Activated CD4-positive, alpha-beta T cell treated with anti-CD3 and anti-CD28 coated beads for 48 hours (primary cell): ENCODE measurements around the gene EEFSEC.

Source experiments
- DNase-seq: peaks from one replicate; pipeline ENCODE4 v3.0.0-alpha.2; 2020

EEFSEC gene

DNA sequence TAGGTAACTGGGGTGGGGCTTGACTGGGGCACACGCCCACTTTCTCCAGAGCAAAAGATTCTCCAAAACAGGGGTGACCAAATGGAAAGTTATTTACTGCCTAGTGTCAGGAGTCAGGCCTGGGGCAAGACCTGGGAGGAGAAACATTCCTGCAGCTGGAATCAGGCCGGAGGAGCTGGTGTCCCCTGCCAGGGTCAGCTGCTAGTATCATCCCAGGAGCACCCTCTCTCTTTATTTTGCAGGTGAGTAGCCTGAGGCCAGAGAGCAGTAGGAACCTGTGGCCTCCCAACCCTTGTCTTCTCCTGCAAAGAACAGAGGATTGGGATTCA is 280.5 kb downstream of the EEFSEC start:
- DNase-seq, result no peak

DNA sequence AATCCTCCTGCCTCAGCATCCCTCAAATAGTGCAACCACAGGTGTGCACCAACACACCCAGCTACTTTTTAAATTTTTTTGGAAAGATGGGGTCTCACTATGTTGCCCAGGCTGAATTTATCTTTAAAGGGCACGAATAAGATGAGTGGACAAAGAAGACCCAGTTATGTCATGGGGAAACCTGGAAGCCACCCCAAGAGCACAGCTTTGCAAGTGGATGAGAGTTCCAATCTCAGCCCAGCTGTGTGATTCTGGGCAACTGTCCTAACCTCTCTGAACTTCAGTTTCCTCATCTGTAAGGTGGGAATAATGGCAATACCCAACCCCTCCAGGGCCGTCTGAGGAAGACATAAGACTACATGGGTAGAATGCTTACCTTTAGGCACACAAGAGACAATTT is 281.2 kb downstream of the EEFSEC start:
- DNase-seq, result no peak

DNA sequence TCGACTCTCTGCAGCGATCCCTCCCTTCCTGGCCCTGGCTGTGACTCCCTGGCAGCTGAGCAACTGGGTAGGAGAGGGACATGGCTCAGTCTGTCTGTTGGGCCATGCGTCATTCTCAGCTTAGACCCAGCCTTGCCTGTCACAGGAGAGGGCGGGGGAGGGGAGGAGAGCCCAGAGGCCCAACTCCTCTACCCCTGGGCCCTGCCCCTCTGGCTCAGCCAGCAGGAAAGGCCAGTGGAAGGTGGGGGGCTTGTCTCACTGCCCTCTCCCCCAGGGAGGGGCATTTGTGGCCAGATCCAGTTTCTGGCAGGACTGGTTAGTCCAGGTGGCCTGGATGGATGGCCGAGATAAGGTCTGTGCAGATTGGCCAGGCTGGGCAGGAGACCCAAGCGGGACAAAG is 281.8 kb downstream of the EEFSEC start:
- no peak for DNase-seq

DNA sequence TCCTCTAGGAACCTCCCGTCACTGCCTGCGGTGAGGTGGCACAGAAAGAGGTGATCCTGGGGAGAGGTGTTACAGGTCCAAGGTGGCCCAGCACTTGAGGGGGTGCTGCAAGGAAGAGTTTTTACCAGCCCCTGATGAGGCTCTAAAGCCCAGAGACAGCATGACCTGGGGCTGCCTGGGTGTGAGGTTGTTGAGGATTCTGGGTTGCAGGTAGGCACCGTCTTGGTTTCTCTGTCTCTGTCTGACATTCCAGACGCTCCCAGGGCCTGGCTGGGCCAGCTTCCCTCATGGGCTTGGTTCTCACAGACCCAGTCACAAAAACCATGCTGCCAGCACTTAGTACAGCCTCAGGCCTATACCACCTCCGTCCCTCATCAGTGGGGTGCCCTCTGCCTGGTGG is 282.3 kb downstream of the EEFSEC start:
- DNase-seq, result no peak

DNA sequence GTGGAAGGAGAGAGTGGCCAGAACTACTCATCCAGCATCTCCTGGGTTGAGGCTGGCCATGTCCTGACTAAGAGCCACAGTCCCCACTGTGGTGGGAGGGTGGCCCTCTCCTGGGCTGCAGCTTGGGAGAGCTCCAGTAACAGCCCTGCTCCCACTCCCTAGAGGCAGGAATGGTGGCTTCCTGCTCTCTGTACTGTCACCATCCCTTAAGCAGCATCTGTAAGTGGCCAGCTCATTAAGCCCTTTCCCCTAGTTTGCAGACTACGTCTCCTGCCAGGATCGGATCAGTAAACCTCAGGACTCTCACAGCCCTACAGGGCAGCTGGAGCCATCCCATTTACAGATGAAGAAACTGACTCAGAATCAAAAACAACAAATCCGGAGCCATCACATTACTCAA is 282.9 kb downstream of the EEFSEC start:
- no peak for DNase-seq

DNA sequence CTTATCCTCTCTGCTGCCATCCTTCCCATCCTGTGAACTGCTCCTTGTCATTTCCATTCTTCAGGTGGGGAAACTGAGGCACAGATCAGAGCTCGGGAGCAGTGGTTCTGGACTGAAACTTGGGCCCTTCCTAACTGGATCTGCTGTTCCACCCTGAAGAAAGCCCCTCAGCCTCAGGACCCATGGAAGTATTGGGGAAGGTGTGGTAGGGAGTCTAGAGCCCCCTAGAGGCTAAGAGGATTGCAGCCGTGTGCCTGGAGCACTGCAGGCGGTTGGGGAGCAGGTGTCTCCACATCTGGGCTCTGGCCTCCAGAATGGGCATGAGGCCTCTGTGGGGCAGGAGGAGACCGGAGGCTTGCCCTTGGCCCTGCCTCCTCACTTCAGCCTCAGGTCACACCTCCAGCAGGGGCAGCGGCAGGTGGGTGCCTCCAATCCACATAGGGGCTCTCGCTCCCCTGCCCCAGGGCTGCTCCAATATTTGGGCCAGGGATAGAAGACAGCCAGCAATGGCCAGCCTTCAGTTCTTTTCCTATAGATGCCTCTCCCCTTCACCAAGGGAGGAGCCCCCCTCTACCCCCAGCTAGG is 285.3 kb downstream of the EEFSEC start:
- DNase-seq, result no peak

DNA sequence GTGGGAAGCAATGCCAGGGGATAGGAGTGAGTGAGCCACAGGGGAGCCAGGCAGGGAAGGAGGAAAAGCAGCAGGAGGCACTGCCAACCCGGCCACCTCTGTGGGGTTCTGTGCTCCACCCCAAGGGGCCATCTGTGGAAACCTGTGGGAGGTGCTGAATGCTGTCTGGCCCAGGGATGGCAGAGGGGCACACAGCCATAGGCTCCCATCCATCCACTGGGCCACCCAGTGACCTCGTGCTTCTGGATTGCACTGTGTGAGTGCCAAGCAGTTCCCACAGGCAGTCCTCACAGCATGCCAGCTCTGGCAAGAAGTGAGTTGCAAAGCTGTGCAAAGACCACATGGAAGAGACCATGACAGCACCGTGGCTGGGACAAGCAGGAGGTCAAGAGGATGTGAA is 285.9 kb downstream of the EEFSEC start:
- DNase-seq, result no peak

DNA sequence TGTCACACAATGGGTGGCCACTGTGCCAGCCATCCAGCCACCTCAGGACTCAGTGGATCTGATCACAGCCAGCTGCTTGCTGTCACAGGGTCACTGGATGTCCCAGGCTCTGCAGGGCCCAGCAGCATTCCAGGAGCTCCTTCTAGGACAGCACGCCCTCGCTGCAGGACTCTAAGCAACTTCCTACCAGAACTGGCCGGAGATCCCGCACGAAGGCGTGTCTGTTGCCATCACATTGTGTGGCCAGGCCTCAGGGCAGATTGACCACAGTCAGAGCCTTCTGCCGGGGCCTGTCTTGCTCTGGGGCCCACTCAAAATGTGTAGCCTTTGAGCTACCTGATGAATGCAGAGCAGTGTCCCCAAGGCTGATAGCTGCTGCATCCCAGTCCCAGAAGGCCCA is 288.8 kb downstream of the EEFSEC start:
- DNase-seq, result no peak

DNA sequence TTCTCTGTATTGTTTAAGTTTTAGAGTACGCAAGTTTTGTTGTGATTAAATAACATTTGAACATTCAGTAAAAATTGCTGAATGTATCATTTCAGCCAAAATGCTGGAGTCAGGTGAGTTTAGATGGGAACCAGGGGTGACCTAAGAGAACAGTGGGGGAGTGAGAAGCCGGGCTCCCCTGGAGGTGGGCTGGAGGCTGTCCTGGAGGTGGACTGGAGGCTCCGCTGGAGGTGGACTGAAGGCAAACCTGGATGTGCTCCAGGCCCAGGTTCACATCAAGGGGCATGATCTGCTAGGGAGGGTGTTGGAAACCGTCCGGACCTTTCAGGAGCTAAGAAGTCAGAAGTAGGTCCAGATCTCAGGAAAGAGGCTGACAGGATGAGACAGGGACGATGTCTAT is 289.7 kb downstream of the EEFSEC start:
- no peak for DNase-seq

DNA sequence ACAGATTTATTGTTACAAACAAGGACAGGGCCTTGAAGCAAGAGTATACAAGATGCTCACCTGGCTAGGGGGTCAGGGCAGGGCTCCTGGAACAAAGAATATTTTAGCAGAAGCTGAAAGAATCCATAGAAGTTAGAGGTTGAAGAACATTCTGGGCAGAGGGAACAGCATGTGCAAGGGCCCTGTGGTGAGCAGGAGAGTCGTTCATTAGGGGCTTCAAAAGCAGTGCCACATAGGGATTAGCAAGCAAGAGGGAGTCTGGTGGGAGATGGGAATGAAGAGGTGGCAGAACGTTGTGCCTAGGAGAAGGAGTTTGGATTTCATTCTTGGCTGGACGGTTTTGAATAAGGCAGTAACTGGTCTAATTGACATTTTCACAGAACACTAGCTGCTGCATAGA is 290.5 kb downstream of the EEFSEC start:
- no peak for DNase-seq

DNA sequence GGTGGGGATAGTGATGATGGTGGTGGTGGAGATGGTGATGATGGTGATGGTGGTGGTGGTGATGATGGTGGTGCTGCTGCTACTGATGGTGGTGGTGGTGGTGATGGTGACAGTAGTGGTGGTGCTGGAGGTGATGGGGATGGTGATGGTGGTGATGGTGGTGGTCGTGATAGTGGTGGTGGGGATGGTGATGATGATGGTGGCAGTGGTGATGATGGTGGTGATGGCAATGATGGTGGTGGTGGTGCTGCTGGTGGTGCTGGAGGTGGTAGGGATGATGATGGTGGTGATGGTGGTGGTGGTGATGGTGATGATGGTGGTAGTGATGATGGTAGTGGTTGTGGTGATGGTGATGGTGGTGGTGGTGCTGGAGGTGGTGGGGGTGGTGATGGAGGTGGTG is 292.1 kb downstream of the EEFSEC start:
- no peak for DNase-seq

DNA sequence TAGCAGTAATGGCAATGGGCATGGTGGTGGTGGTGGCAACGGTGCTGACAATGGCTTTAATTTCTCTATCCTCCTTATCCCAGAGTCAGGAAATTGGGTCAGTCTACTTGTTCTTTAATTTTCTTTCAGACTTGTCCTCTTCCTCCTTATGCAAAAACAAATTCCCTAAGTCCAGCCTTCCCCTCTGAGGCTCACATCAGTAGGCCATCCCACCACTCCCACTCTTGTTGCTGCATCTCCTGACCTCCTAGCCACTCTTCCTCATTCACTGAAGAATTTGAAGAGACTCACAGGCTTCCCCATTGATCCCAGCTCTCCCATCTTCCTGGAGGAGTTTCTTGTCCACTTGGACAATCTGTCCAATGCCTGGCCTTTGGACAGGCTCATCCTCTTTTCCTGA is 293.5 kb downstream of the EEFSEC start:
- no peak for DNase-seq

DNA sequence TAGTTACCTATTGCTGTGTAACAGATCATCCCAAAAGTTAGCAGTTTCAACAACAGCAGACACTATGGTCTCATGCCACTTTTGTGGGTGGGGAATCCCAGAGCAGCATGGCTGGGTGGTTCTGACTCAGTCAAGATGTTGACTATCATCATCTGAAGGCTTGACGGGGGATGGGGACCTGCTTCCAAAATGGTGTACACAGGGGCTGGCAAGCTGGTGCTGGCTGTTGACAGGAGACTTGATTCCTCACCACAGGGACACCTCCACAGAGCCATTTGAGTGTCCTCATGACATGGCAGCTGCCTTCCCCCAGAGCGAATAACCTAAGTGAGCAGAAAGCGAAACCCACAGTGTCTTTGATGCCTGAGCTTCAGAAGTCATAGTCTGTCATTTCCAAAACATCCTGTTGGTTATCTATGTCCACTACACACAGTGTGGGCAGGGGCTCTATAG is 294.3 kb downstream of the EEFSEC start:
- DNase-seq, result peak; percentile 88

DNA sequence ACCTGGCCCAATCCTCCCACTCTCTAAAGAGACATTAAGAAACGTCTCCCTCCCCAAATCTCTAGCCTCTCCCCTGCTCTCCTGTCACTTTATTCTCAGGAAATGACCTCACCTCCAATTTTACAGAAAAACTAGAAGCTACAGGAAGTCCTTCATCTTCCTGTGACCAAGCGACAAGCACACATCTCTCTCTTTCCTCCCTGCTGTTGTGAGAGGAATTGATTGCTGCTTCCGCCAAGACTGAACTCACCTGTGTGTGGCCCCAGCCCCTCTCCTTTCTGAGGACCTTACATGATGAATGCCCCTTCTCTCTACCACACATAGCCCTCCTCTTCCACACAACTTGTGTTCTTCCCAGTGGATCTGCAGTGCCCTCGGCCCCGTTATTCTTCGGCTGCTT is 295.2 kb downstream of the EEFSEC start:
- DNase-seq, result no peak

DNA sequence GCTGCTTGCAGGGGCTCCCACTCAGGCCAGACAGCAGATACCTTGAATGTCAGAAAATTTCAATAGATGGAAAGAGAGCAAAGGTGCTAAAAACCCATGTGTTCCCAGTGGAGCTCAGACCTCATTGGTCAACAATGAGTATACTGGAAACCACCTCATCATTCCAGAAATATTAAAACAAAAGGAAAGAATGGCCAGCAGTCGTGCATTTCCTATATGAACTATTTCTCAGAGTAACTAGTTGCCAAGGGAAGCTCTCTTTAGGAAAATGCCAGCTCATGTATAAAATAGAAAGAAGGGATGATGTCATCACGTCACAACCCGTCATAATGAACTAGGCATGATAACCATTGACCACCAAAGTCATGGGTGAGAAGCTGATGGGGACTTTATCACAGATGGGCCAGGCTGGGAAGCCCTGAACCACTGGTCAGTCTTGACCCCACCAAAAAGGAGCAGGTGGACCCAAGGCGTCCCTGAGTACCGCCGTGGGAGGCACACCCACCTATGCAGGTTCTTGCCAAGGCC is 295.9 kb downstream of the EEFSEC start:
- DNase-seq, result no peak

DNA sequence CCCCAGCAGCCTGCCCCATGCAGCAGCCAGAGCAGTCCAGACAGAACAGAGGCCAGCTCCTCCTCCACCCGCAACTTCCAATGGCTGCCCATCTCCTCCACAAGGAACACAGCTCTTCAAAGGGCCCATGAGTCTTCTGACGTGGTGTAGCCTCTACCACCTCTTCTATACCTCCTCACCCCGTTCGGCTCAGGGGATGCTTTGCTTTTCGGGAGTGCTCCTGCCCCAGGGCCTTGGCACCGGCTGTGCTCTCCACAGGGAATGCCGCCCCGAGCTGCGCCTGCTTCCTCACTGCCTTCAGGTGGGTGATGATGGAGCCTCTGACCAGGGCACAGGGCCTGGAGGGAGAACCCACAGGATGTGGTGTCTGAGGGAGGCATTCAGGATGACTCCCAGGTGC is 298.8 kb downstream of the EEFSEC start:
- DNase-seq, result no peak

DNA sequence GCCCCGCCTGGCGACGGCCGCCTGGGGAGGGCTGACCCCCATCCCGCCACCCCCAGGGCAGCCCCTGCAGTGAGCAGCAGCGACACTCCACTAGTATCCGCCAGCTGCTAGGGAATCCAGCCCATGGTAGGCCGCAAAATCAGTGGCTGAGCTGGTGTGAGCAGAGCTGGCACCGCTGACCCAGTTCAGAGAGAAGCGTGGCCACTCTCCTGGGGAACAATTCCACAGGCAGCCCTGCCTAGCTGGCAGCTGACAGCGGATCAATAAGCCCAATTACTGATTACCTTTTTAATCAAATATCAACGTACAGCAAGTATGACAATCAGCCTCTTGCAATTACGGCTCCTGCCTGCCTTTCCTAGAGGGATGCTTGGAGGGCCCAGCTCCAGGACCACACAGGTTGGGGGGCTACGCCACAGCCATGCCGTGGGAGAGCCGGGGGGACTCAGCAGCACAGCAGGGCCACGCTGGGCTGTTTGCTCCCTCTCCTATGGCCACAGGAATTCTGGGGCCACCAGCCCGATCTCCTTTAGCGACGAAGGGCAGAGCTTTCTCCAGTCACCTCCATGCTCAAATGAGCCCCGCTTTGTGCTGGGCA is 299.5 kb downstream of the EEFSEC start:
- DNase-seq, result no peak

DNA sequence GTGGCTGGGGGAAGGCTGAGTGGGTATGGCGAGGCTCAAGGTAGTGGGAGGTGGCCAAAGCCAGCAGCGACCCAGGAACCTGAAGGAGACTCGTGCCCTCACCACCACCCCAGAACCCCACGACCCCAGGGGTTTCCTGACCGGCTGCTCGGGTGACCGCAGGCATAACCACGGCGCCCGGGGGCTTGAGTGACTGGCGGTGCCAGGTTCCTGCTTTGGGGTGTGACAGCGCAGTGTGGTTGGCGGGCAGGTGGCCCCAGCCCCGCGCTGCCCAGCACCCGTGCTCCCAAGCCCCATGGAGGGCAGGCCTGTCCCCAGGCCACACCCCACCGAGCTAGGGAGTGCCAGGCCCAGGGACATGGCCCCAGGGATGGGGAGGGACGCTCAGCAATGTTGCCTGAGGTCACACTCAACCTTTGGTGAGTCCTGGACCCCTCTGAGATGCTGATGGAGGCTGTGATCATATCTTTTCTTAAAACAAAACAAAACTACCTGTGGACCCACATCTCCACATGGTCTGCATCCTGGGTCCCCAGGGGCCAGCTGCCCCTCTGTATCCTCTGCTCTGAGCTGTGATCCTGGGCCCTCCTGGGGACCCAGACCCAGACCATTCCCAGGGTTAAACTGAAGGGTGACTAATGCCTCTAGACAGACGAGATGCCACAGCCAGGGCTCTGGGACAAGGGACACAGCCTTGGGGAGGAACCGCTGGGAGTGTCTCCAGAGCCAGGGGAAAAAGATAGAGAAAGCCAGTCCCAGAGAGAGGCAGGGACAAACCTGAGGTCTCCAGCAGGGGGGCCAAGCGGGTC is 300.4 kb downstream of the EEFSEC start:
- DNase-seq, result no peak

DNA sequence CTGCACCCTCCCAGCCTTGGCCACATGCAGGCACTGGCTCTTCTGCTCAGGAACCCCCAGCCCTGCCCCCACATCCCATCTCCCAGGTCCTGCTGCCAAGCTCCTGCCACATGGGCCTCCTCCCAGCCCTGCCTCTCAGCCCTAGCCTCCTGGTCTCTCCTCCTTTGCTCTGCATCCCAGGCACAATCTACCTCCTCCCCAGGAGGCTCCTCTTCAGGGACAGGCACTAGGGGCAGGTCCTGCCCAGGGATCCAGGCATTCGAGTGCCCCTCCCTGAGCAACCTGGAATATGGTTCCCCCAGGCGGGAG is 301.0 kb downstream of the EEFSEC start:
- no peak for DNase-seq

DNA sequence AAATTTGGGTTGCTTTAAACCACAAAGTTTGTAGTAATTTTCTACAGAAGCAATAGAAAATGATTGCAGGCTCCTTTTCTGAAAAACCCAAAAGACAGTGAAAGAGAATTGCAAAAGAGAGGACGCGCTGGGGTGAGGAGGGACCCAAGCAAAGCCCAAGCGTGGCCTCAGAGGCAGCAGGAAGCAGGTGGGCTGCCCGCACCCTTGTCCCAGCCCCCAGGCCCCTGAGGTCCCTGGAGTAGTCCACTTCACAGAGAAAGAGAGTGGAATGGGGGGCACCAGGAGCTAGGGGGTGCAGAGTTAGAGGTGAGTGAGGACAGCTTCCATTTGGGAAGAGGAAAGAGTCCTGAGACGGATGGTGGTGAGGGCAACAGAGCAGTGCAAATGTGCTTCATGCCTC is 301.8 kb downstream of the EEFSEC start:
- DNase-seq, result no peak

DNA sequence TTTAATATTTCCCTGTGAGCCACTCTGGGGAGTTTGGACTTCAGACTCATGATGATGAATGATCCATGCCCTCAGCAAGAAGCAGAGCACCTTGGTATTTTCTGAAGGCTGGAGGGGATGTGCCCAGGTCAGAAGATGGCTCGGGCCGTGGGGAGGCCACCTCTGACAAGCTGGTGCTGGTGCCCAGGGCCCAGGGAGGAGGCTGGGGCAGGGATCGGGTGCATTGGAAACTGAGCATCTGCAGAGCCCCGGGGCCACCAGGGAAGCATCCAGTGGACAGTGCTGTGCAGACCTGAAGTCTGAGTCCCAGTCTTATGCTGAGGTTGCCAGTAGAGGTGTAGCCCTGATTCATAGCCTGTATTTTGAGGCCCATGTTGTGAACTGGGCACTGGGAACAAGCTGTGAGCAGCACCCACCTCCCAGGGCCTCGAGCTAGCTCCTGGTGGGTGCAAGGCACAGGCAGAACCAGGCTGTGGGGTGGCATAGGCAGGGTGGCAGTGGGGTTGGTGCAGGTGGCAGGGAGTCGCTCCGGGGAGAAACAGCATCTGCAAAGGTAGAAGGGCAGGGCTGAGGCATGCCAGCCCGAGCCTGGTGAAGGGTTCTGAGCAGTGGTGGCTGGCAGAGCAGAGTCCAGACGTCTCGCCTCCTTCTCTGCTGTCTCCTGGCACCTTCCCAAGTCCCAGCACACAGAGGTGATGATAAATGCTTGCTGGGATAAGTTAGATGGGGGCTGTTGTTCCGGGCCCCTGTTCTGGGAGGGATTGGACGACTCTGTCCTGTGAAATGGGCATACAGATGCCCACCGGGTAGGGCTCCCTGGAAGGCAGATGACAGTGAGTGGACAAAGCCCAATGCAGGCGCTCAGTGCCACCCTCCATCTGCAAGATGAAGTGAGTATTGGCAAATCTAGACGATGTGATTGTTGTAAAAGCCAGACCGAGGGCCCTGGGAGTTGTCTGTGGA is 302.8 kb downstream of the EEFSEC start:
- DNase-seq, result no peak

DNA sequence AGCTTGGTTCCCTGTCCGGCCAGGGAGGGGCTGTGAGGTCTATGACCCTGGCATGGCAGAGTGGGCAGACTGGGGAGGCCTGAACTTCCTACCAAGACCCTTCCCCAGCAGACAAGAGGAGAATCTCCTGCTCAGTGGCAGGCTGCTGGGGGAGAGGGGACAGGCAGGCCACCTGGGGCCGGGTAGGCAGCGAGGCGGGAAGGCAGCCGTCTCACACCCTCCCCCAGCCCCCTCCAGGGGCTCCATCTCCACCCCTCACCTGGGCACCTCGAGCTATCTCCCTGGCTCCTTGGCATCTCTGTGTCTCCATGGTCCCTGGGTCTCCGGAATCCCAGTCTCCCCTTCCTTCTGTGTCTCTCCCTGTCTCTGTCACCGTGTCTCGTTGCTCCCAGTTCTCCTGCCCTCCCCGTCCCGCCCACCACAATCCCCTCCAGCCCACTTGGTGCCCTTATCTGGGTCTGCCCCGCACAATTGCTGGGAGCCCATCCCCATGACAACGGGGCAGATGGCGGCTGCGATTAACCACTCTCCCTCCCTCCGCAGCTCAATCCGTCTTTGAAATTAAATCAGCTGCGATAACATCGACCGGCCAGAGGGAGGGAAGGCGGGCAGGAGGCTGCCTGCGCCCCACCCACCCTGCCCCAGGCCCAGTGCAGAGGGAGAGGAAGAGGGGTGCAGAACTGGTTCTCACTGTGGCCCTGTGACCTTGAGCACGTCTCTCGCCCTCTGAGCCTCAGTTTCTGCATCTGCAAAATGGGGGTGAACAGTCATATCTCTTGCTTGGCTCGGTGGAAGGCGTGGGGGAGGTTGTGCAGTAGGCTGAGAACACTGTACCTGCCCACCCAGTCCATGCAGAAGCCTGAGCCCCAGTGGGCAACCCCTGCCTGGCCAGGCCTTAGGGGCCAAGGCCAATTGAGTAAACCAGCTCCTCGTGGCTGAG is 303.8 kb downstream of the EEFSEC start:
- no peak for DNase-seq
